ENCODE results near the gene PLAAT3.
"Not testable (repeated sequence)": the region's sequence is repeated elsewhere in the genome, so short reads cannot be mapped to it uniquely, and the experiment has no call there.

Gene PLAAT3

GRCh38 chr11:63608353-63609345 is 5.6 kb downstream of the PLAAT3 start:
- no peak for DNase-seq

GRCh38 chr11:63603180-63603518 is 11.1 kb downstream of the PLAAT3 start:
- DNase-seq, result no peak

- DNase-seq, result not testable (repeated sequence)
Observed at GRCh38 chr11:63602290-63603179, 11.7 kb downstream of the PLAAT3 start.

- no peak for DNase-seq
Observed at GRCh38 chr11:63599211-63600122, 14.8 kb downstream of the PLAAT3 start.

- DNase-seq, result no peak
Observed at GRCh38 chr11:63598556-63598955, 15.7 kb downstream of the PLAAT3 start.

- no peak for DNase-seq
Observed at GRCh38 chr11:63595296-63595695, 18.9 kb downstream of the PLAAT3 start.

GRCh38 chr11:63592975-63593395 is 21.2 kb downstream of the PLAAT3 start:
- peak; percentile 16 to 56 for DNase-seq

- DNase-seq, result no peak
Observed at GRCh38 chr11:63590024-63590788, 24.0 kb downstream of the PLAAT3 start.

- DNase-seq, result no peak
Observed at GRCh38 chr11:63589000-63589399, 25.2 kb downstream of the PLAAT3 start.

GRCh38 chr11:63586451-63587166 is 27.6 kb downstream of the PLAAT3 start:
- no peak for DNase-seq

GRCh38 chr11:63583357-63583677 is 30.9 kb downstream of the PLAAT3 start:
- DNase-seq, result no peak

GRCh38 chr11:63581224-63581623 is 33.0 kb downstream of the PLAAT3 start:
- DNase-seq, result not testable (repeated sequence)

- not testable (repeated sequence) for DNase-seq
Observed at GRCh38 chr11:63578882-63579281, 35.4 kb downstream of the PLAAT3 start.

GRCh38 chr11:63574856-63575602 is 39.2 kb downstream of the PLAAT3 start:
- DNase-seq, result no peak

- peak; percentile 79 to 82 for DNase-seq
Observed at GRCh38 chr11:63573881-63574855, 40.1 kb downstream of the PLAAT3 start.

- peak; percentile 50 to 62 for DNase-seq
Observed at GRCh38 chr11:63572026-63572688, 42.1 kb downstream of the PLAAT3 start.

- no peak for DNase-seq
Observed at GRCh38 chr11:63569570-63569969, 44.7 kb downstream of the PLAAT3 start.

- DNase-seq, result no peak
Observed at GRCh38 chr11:63567044-63567840, 47.0 kb downstream of the PLAAT3 start.

Data from Kasumi-1 (cell line).